ENCODE data around the gene OSBPL5.
"Not testable (repeated sequence)": the region's sequence is repeated elsewhere in the genome, so short reads cannot be mapped to it uniquely, and the experiment has no call there.

Gene OSBPL5

DNA sequence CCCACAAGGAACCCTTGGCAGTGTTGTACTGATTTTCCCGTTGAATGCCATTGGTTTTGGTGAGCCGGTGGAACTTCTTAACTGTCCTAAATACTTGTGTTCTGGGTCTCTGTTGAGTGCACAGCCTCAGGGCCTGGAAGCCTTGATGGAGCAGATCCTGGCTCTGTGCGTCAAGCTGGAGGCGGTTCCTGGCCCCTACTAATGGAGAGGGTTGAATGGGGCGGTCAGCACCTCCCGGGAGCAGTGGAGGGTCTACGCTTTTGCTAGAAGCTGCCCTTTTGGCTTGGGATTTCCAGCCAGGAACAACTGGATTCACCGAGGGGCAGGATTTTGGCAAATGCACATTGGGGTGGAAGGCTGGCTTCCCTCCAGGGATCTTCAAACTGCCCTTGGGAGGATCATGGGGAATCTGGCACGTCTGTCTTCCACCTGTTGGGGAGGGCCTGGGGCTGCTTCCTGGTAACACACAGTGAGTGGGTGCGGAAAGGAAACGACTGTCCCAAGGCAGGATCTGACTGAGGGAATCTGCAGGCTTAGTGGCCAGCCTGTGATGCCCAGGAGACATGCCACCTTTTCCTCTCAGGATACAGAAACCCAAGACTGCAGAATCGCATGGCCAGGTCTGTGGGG, 6.9 kb upstream of the OSBPL5 start:
- no peak for DNase-seq
- H3K27me3 ChIP-seq (replicated peaks in 2 of 5; ENCODE audit: control insufficient read depth in 4 of 5, insufficient read depth in 5 of 5, low read length in 4 of 5), result peaks cover 0 to 2% (median 0%) of the 10 kb centered on the region in 5 experiments
- CTCF ChIA-PET, result no interaction called here
- POLR2A ChIA-PET, result no interaction called here
- no peak overlapping the region for H3K27ac ChIP-seq (ENCODE audit: insufficient read depth in 1 of 2, low read depth in 1 of 2, low read length in 2 of 2, poor library complexity in 1 of 2, severe bottlenecking in 2 of 2)
- H3K9me3 ChIP-seq (ENCODE audit: control extremely low read depth in 1 of 5, control insufficient read depth in 4 of 5, insufficient read depth in 2 of 5, low read depth in 1 of 5, low read length in 4 of 5), result peaks cover 0 to 12% (median 5%) of the 10 kb centered on the region in 5 experiments
- H3K4me3 ChIP-seq (ENCODE audit: control insufficient read depth in 1 of 7, extremely low read depth in 1 of 7, insufficient read depth in 4 of 7, low read depth in 2 of 7, low read length in 6 of 7), result no peak overlapping the region
- H3K4me1 ChIP-seq (ENCODE audit: control extremely low read depth in 1 of 4, control insufficient read depth in 4 of 4, insufficient read depth in 4 of 4, low read length in 3 of 4), result peaks cover 0 to 19% (median 16%) of the 10 kb centered on the region in 4 experiments
- H3K36me3 ChIP-seq (ENCODE audit: control insufficient read depth in 4 of 4, insufficient read depth in 4 of 4, low read length in 3 of 4), result no peaks in the 10 kb centered on the region
- WGBS (ENCODE audit: insufficient coverage), result 91% methylated on average over 10 of the region's 12 CpGs

DNA sequence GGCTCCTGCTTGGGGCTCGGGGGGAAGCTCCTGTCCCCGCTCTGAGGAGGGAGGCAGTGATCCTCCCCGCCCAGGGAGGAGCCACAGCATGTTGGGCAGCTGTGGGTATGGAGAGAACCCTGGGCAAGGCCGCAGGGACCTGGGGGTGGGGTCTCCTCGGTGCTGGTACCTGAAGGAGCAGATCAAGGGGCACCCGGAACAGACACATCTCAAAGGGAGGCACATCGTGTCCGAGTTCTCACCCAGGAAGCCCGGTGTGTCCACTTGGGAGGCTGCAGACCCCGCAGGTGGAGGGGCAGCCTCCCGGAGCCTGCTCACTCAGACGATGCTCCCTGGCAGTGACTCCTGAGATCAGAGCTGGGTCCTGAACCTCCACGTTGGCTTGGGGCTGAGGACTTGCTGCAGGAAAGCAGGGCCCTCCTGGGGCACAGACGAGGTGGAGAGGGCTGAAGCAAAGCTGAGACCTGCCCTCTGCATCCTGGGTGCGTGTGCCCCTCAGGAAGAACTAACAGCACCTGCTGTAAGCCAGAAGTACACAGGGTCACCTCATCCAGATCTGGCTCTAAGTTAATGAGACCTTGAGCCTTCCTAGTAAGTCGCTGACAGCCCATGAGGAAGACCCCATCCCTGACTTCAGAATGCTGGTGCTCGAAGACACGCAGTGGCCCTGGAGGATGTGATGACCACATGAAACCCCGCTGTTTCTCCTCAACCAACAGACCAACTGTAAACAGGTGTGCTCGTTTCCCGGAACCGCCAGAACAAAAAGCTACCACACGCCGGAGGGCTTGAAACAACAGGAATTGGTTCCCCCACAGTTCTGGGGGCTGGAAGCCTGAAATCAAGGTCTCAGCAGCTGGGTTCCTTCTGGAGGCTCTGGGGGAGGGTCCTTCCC, 5.9 kb upstream of the OSBPL5 start:
- no peak for DNase-seq
- Histone ChIP-seq H3K36me3 (ENCODE audit: control insufficient read depth in 4 of 4, insufficient read depth in 4 of 4, low read length in 3 of 4) (no peaks in the 10 kb centered on the region), H3K4me3 (ENCODE audit: control insufficient read depth in 1 of 7, extremely low read depth in 1 of 7, insufficient read depth in 4 of 7, low read depth in 2 of 7, low read length in 6 of 7) (no peak overlapping the region), H3K9me3 (ENCODE audit: control extremely low read depth in 1 of 5, control insufficient read depth in 4 of 5, insufficient read depth in 2 of 5, low read depth in 1 of 5, low read length in 4 of 5) (peaks cover 0 to 3% (median under 1%) of the 10 kb centered on the region in 5 experiments), H3K4me1 (ENCODE audit: control extremely low read depth in 1 of 4, control insufficient read depth in 4 of 4, insufficient read depth in 4 of 4, low read length in 3 of 4) (peaks cover 0 to 21% (median 16%) of the 10 kb centered on the region in 4 experiments), H3K27ac (ENCODE audit: insufficient read depth in 1 of 2, low read depth in 1 of 2, low read length in 2 of 2, poor library complexity in 1 of 2, severe bottlenecking in 2 of 2) (no peak overlapping the region), H3K27me3 (replicated peaks in 2 of 5; ENCODE audit: control insufficient read depth in 4 of 5, insufficient read depth in 5 of 5, low read length in 4 of 5) (peaks cover 0 to 2% (median 0%) of the 10 kb centered on the region in 5 experiments)
- ChIA-PET CTCF (no interaction called here), POLR2A (no interaction called here)
- 94% methylated on average over 24 of the region's 24 CpGs for WGBS (ENCODE audit: insufficient coverage)

DNA sequence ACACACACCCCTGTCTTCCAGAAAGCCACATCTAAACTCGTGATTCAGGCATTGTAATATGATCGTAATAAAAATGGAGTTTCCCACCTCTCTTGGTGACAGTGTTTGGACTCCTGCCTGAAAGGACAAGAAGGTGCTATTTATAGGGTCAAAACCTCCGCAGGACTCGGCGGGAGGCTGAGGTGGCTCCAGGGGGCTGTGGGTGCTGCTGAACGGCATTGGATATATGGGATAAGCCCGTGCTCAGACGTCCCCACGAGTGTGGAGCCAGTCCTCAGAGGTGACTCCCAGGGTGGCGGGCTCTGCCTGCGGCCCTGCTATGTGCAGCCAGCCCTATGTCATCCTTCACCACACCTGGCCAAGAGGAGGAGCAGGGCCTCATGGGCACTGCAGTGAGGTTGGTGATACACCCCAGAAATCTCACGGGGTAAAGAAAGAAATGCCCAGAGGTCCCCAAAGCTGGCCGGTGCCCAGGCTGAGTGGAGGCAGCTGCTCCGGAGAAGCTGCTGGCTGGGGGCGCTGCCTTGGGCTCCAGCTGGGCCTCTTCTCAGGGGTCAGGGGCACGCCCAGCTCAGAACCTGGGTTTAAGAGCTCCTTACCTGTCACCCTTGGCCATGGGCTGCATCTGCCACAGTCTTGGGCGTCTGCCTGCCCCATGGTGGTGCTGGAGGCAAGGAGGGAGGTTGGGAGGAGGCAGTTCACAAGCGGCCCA, 5.1 kb upstream of the OSBPL5 start:
- ChIA-PET POLR2A (no interaction called here), CTCF (no interaction called here)
- Histone ChIP-seq H3K27me3 (replicated peaks in 2 of 5; ENCODE audit: control insufficient read depth in 4 of 5, insufficient read depth in 5 of 5, low read length in 4 of 5) (peaks cover 0 to 2% (median 0%) of the 10 kb centered on the region in 5 experiments), H3K4me1 (ENCODE audit: control extremely low read depth in 1 of 4, control insufficient read depth in 4 of 4, insufficient read depth in 4 of 4, low read length in 3 of 4) (peaks cover 0 to 27% (median 22%) of the 10 kb centered on the region in 4 experiments), H3K9me3 (ENCODE audit: control extremely low read depth in 1 of 5, control insufficient read depth in 4 of 5, insufficient read depth in 2 of 5, low read depth in 1 of 5, low read length in 4 of 5) (no peaks in the 10 kb centered on the region), H3K4me3 (ENCODE audit: control insufficient read depth in 1 of 7, extremely low read depth in 1 of 7, insufficient read depth in 4 of 7, low read depth in 2 of 7, low read length in 6 of 7) (peak overlapping the region in 3 of 7 experiments; percentile 49 to 73 (median 57)), H3K36me3 (ENCODE audit: control insufficient read depth in 4 of 4, insufficient read depth in 4 of 4, low read length in 3 of 4) (no peaks in the 10 kb centered on the region), H3K27ac (ENCODE audit: insufficient read depth in 1 of 2, low read depth in 1 of 2, low read length in 2 of 2, poor library complexity in 1 of 2, severe bottlenecking in 2 of 2) (no peak overlapping the region)
- DNase-seq, result no peak
- 77% methylated on average over 16 of the region's 18 CpGs for WGBS (ENCODE audit: insufficient coverage)

DNA sequence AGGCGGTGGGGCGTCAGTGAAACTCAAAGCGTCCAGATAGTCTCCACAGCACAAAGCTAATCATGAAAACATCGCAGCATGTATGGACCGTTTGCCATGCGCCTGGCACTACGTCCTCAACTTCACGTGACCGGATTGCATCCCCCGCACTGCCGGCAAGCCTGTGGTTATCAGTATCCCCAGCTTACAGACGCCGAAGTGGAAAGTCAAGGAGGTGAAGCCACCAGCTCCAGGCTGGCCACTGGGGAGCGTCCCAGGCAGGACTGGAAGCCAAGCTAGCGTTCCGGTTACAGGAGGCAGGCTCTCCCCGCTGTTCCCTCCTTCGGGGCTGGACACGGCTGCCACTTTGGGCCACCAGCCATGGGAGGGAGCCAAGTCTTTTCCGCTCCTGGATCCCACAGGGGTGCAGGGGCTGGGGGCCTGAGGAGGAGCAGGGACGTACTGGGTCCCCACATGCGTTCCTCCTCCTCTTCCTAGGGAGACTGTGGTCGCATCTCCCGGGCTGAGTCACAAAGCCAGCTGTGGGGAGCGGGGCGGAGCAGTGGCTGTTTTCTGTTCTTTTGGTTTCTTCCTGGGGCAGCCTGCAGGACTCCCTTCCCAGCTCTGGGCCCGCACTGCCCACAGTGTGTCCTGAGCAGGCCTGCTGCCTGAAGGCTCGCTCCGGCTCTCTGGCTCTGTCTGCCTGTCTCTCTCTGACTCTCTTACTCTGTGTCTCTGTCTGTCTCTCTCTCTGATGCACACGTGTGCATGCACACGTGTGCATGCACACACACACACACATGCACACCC, 4.3 kb upstream of the OSBPL5 start:
- no peak overlapping the region for H3K27ac ChIP-seq (ENCODE audit: insufficient read depth in 1 of 2, low read depth in 1 of 2, low read length in 2 of 2, poor library complexity in 1 of 2, severe bottlenecking in 2 of 2)
- DNase-seq, result peak; percentile 43 to 76 (median 71)
- peak overlapping the region in 5 of 7 experiments; percentile 19 to 73 (median 49) for H3K4me3 ChIP-seq (ENCODE audit: control insufficient read depth in 1 of 7, extremely low read depth in 1 of 7, insufficient read depth in 4 of 7, low read depth in 2 of 7, low read length in 6 of 7)
- H3K36me3 ChIP-seq (ENCODE audit: control insufficient read depth in 4 of 4, insufficient read depth in 4 of 4, low read length in 3 of 4), result no peaks in the 10 kb centered on the region
- peaks cover 0 to 2% (median 0%) of the 10 kb centered on the region in 5 experiments for H3K27me3 ChIP-seq (replicated peaks in 2 of 5; ENCODE audit: control insufficient read depth in 4 of 5, insufficient read depth in 5 of 5, low read length in 4 of 5)
- POLR2A ChIA-PET, result no interaction called here
- H3K4me1 ChIP-seq (ENCODE audit: control extremely low read depth in 1 of 4, control insufficient read depth in 4 of 4, insufficient read depth in 4 of 4, low read length in 3 of 4), result peaks cover 0 to 29% (median 24%) of the 10 kb centered on the region in 4 experiments
- CTCF ChIA-PET, result interaction anchor here (0.8 to 1.2 kb wide), 5 partner anchors 9 to 46 kb away, joined by 3 to 5 read pairs (median 4); no protein-coding TSS in a partner anchor
- 8% methylated on average over 24 of the region's 31 CpGs for WGBS (ENCODE audit: insufficient coverage)
- no peaks in the 10 kb centered on the region for H3K9me3 ChIP-seq (ENCODE audit: control extremely low read depth in 1 of 5, control insufficient read depth in 4 of 5, insufficient read depth in 2 of 5, low read depth in 1 of 5, low read length in 4 of 5)

DNA sequence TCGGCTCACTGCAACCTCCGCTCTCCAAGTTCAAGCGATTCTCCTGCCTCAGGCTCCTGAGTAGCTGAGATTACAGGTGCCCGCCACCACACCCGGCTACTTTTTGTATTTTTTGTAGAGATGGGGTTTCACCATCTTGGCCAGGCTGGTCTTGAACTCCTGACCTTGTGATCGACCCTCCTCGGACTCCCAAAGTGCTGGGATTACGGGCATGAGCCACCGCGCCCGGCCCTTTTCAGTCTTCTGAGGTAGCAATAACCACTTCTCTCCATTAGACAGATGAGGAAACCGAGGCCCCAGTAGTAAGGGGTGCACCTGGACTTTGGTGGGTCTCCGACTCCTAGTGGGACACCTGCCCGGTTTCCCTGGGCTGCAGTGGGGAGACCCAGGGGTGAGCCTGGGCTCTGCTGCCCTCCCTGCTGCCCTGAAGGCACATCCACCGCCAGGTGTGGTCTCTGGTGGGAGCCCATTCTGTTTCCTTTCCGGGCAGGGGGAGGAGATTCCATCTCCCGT, 3.7 kb upstream of the OSBPL5 start:
- POLR2A ChIA-PET; H3K9me3 ChIP-seq (ENCODE audit: control extremely low read depth in 1 of 5, control insufficient read depth in 4 of 5, insufficient read depth in 2 of 5, low read depth in 1 of 5, low read length in 4 of 5); H3K27ac ChIP-seq (ENCODE audit: insufficient read depth in 1 of 2, low read depth in 1 of 2, low read length in 2 of 2, poor library complexity in 1 of 2, severe bottlenecking in 2 of 2); H3K36me3 ChIP-seq (ENCODE audit: control insufficient read depth in 4 of 4, insufficient read depth in 4 of 4, low read length in 3 of 4); DNase-seq; H3K27me3 ChIP-seq (replicated peaks in 2 of 5; ENCODE audit: control insufficient read depth in 4 of 5, insufficient read depth in 5 of 5, low read length in 4 of 5): not testable (repeated sequence)
- H3K4me1 ChIP-seq (ENCODE audit: control extremely low read depth in 1 of 4, control insufficient read depth in 4 of 4, insufficient read depth in 4 of 4, low read length in 3 of 4), result peaks cover 0 to 36% (median 30%) of the 10 kb centered on the region in 4 experiments
- 80% methylated on average over 15 of the region's 17 CpGs for WGBS (ENCODE audit: insufficient coverage)
- H3K4me3 ChIP-seq (ENCODE audit: control insufficient read depth in 1 of 7, extremely low read depth in 1 of 7, insufficient read depth in 4 of 7, low read depth in 2 of 7, low read length in 6 of 7), result peak overlapping the region in 2 of 7 experiments; percentile 57 to 73
- CTCF ChIA-PET, result interaction anchor here (0.8 to 1.2 kb wide), 5 partner anchors 10 to 47 kb away, joined by 3 to 5 read pairs (median 4); no protein-coding TSS in a partner anchor

Measured in common myeloid progenitor, CD34-positive (primary cell).